CD4-positive, alpha-beta T cell treated with Interleukin-17A for 1 hour (primary cell): ENCODE results near the gene BRSK2.
"Not testable (repeated sequence)": the region's sequence is repeated elsewhere in the genome, so short reads cannot be mapped to it uniquely, and the experiment has no call there.

Source experiments
- DNase-seq: peaks from one replicate; pipeline ENCODE4 v3.0.0-alpha.2; 2020

The BRSK2 gene

DNA sequence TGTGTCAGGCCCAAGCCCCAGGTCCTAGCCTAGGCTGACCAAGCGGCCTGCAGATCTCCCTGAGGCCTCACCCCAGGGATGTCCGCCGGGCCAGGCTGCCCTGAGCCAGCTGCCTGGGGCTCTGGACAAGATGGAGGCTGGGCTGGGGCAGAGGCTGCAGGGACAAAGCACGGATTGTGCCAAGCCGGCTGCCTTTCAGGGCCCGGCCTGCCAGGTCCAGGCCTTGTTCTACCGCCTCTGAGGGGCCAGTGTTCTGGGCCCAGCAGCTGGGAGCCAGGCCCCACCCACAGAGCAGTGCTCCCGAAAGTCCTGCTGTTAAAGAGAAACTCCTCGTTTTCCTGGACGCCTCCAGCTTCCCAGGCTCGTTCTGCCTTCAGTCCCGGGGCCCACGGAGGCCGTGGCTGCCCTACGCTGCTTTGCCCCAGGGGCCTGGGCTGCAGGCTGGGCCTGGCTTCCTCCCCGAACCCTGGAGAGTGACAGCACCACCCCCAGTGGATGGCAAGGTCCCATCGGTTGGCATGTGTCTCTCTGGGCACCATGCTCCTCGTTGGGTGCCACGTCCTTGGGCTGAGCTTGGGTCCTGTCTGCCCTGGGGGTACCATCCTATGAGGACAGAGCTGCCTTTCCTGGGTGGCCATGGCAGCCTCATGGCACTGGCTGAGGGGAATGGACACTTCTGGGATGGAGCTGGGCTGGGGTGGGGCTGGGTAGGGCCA lies 7.6 kb downstream of the BRSK2 start:
- DNase-seq, result no peak

DNA sequence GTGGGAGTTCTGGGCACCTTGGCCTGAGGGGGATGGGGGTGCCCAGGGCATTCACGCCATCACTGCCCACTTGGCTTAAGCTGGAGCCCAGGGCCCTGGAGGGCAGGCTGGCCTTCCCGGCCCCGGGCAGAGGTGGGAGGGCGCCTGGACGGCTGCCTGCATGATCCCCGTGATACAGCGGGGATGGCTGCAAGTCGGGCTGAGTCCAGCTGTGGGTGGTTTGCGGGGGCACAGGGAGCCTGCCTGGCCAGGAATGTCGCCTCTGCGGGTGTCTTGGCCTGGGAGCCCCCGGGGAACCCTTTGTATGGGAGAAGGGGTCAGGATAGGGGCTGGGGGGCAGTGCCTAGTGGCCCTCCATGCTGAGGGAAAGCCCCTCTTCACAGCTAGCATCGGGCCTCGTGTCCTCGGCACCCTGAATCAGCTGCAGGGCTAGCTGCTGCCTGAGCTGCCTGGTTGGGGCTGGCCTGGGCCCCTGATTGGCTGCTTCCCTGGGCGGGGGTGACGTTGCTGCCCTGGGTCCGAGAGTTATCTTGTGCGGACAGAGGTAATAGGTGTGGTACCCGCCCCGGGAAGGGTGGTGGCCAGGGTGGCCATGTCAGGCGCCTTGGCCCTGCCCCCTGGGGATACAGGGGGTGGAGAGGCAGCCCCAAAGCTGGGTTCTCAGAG lies 8.3 kb downstream of the BRSK2 start:
- no peak for DNase-seq

DNA sequence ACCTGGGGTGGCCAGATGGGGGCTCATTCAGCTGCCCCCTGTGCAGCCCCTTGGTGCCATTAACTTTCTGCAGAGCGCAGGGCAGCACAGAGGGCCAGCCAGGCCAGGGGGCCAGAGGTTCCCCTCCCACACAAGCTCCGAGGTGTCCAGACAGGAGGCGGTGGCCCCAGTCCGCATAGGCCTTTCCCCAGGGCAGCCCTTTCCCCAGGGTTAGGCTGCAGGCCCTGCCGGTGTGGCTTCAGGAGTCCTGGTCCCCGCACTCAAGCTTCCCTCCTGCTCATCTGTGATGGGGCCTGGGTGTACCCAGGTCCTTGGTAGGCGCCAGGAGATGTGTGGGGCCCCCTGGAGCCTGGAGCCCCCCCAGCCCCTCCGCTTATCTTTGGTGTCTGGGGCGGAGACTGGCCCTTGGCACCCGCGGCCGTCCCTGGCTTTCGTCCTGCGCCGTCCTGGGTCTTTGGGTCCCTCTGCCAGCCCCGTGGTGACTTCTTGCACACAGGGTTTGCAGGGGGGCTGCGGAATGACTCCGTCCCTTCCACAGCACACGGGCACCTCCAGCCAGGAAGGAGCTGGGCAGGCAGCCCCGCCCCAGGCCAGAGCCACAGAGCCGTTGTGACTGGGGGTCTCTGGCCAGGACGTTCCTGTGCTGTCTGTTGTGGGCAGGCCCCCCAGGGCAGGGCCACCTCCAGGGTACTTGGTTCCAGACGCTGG lies 8.9 kb downstream of the BRSK2 start:
- no peak for DNase-seq

DNA sequence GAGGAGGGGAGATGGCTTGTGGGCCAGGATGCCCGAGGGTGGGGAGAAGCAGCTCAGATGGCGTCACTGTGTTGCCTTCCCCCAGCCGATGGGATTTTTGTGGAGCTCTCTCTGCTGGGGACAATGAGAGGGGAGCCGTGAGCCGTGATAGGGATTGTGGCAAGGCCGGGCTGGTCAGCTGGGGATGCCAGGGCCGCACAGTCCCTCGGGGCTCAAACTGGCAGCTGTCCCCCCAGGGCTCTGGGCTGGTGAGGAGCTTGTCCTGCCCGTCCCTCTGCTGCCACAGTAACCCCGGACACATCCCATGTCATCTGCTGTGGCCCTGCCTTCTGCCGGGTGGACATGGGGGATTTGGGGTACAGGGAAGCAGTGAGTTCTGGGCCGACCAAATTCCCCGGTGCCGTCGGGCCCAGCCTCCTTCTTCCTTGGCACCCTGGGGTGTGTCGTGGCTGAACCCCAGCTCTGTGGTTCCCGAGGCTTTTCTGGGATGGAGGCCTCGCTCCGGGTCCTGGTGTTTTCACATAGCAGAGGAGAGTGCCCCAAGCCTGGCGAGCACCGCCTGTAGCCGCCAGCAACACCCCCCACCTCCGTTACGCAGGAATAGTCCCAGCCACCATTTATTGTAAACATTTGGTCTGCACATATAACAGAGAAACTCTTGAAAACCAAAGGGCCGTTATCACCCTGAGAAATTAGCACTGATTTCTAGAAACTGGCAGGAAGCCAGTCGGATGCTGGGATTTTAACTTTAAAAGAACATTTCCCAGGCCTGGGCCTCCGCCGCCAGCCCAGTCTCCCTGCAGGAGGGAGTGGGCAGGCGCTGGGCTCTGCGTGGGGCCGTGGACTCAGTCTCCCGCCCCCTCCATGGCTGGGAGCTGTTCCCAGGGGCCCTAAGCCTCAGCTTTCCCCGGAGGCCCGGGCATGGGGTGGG lies 9.9 kb downstream of the BRSK2 start:
- DNase-seq, result no peak

DNA sequence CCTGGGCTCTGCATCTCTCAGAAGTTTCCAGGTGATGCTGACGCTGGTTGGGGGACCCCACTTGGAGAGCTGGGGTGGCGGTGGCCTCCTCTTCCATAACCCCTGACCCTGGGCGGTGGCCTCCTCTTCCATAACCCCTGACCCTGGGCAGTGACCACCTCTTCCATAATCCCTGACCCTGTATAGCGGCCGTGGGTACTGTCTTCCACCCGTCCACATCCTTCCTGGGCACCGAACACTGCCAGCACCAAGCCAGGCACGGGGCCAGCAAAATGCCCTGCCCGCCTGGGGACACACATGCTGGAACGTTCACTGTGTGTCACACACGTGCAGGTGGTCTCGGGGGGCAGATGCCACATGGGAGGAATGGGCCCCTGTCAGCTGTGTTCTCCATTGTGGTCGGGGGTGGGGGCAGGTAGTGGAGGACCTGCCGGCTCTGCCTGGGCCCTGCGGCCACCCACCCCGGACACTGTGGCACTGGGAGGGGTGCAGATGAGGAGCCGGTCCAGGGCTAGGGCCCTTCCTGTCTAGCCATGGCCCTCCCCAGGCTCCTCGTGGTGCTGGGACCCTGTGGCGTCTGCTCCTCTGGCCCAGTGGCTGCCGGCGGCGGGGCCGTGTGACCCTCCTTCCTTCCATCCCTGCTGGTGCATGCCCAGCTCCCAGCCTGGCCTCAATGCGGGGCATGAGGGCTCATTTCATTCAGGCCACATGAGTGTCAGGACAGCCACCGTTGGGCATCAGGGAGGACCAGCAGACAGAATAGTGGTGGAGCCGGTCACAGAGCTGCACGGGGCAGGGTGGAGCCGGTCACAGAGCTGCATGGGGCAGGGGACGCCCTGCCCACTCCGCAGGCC lies 10.8 kb downstream of the BRSK2 start:
- DNase-seq, result no peak

DNA sequence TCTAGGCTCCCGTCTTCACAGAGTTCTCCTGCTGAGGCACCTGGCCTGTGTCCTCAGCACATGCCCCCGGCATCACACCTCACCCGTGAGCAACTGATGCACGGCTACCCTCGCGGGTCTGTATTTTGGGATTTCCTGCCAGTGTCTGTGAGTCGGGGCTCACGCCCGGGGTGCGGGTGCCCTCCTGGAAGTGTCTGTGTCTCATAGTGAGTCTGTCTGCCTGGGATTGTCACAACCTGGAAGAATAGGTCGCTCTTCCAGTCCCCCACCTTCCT lies 11.4 kb downstream of the BRSK2 start:
- DNase-seq, result no peak

DNA sequence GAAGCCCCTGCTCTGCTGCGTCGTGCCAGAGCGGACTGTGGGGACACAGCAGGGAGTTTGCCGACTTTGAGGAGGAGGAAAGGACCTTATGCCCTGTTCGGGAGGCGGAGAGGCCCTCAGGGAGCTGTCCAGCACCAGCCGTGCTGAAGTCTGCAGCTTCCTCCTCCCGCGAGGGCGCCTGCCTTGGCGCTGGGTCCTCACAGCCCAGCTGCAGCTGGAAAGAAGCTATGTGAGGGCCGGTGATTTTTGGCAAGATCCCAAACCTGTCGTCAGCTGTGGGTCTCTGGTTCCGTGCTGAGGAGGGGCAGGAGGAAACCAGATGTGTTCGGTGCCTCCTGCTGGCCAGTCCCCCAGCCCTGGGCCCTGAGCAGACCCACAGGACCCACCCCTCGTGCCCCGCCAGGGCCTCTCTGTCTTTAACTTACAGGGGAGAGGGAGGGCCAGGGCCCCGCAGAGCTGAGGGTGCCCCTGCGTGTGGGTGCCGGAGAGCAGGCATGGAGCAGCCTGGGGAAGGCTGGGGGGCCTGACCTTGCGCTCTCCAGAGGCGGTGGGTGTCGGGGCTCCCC lies 12.0 kb downstream of the BRSK2 start:
- DNase-seq, result peak; percentile 34

DNA sequence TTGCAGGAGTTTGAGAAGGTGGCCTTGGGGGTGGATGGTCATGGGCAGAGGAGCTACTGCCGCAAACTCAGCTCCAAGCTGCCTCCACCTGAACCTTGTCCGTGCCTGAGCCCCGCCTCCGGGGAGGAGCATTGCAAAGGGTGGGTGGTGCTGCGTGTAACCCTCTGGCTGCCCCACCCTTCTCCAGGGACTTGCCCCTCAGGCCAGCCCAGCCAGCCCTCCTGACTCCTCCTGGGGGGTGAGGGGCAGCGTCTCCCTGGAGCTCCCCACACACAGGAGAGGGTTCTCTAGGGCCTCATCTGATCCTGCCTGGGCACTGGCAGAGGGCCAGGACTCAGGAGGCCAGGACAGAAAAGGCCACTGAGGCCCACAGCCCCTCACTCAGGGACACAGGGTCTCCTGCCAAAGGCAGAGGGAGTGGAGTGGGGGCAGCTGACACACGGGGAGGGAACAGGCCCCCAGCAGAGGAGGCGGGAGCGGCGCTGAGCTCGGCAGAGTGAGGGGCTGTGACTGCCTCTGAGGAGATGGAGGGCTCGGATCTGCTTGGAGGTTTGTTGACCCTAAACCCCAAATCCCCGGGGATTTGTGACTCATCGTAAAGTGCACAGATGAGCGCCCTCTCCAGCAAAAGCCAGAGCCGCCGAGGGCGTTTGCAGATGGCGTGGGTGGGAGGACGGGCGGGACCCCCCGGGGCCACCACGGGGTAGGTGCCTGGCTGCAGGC lies 12.8 kb downstream of the BRSK2 start:
- DNase-seq, result no peak

DNA sequence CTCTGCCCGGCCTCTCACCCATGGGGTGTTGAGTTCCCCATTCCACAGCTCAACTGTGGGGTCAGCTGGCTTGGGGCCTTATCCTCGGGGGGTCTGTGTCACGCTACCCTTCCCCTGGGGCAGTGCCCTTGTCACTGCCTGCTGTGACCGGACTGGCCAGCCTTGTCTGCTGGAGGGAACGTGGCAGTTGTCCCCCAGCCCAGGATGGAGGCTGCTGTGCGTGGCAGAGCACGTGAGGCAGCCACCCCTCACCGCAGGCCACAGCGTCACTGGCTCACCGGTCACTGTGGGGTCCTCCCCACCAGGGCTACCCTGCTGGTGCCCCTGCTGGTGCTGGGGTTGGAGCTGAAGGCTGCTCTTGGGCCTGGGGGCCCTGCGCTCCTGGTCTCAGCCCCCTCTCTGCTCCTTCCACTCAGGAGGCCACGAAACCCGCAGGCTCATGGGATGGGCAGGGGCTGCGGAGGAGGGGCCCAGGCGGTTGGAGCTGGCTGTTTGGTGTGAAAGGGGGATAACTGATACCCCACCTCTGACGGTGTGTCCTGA lies 13.4 kb downstream of the BRSK2 start:
- DNase-seq, result no peak

DNA sequence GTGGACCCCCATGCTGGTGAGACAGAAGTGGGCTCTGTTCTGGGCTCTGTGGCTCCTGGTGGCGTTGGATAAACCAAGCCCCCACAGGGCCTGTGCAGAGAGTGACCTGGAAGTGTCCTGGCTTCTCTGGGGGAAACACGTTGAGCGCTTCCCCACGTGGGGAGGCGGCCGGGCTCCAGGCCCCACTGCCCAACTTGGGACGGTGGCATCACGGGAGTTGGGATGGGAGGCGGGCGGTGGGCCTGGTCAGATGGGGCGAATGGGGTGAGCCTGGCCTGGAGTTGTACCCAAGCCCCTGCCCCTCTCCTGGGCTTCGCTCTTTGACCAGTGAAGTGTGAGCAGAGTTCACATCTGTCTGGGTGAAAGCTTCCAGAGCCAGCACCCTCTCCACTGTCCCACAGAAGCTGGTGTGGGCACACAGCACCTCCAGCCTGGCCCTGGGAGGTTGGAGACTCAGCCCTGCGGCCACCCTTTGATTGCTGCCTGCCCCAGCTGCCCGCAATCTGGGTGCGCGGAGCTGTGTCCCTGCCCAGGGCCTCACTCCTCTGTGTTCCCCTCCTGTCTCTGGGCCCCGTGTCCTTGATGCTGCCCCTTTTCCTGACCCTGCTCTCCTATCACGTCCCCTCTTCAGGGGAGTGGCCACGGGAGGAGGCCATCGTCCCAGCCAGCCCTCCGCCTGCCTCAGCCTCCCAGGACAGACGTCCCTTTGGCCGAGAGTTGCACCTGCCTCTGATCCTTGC lies 14.2 kb downstream of the BRSK2 start:
- DNase-seq, result no peak

DNA sequence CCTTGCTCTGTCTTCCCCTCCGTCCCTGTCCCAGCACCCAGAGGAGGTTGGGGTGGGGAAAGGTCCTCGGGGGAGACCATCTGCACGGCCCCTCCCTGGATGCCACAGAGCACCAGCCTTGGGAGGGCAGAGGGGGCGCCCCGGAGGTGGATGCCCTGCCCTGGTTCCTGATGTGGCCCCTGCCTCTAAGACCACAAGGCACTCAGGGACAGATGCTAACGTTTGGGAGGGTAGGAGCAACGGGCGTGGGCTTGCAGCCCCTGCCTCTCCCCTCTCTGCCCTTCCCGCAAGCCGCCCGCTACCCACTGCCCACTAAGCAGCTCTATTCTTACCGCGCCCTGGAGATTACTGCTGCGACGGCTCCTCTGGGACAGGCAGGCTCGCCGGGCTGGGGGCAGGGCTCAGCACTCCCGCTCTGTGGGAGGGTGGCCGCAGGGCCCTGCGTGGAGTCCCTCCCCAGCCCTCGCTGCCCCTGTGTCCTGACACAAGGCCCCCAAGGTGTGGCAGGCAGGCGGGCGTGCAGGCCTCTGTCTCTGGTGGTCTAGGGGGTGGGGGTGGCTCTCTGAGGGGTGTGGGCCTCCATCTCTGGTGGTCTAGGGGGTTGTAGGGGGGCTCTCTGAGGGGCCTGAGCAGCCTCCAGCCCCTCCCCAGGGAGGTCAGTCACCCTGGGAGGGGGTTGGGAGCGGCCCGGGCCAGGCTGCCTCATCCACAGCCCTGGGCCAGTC lies 14.9 kb downstream of the BRSK2 start:
- DNase-seq, result no peak

DNA sequence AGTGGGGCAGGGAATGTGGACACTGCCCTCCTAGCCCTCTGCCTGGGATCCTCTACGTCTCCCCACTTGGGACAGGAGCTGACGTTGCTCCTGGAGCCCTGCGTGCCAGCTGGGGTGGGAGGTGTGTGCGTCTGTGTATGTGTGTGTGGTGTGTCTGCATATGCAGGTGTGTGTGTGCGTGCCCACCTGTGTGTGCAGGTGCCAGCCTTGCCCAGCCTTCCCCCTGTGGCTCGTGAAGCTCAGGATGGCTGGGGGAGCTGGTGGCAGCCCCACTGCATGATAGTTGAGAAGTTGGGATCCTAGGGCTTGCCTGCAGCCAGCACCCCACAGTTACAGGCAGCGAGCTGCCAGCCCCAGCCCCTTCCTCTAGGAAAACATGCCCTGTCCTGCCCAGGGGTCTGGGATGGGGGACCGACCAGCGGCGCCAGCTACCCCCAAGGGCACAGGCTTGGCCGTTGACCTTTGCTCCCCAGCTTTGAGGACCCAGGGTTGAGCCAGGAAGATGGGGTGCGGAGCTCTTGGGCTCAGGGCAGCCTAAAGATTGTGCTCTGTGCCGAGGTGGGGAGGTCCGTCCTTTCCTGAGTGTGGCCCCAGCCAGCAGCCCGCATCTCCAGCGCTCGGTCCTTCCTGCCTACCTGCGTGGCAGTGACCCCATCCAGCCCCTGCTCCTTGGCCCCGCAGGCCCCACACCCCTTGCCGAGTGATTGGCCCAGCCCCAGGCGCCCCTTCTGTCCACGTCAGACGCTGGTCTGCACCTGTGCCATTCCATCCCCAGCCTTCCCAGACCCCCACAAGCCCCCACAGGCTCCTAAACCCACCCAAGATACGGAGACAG lies 15.7 kb downstream of the BRSK2 start:
- no peak for DNase-seq

DNA sequence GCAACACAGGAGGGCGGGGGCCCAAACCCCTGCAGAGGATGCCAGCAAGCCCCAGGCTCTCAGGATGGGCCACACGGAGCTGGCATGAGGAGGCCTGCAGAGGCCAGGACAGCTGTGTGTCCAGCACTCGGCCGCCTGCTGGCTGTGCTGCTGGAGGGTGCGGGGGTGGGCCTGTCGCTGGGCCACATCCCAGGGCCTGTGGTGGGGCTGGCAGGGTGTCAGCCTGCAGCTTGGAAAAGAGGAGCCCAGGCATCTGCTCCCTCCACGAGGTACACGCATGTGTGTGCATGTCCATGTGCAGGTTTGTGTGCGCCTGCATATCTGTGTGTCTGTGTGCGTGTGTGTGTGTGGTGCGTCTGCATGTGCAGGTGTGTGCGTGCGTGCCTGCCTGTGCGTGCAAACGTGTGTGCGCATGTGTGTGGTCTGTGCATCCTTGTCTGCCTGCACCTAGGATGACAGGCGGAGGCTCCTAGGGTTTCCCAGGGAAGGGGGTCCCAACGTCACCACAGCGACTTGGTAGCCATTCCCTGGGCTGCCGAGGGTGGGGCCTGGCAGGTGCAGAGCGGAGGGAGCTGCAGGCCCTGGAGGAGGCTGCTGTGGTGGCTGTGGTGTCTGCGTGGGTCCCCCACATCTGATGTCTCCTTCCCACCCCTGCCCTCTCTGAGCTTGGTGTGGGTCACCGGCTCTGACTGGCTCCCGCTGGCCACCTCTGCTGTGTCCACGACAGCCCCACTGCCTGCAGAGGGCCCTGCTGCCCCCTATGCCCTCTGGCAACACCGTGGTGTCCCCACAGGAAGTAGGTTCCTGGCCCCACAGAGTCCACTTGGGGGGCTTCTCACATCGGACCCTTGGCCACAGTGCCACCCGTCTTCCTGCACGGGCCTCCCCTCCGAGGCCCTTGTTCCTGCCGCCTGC lies 17.1 kb downstream of the BRSK2 start:
- no peak for DNase-seq

DNA sequence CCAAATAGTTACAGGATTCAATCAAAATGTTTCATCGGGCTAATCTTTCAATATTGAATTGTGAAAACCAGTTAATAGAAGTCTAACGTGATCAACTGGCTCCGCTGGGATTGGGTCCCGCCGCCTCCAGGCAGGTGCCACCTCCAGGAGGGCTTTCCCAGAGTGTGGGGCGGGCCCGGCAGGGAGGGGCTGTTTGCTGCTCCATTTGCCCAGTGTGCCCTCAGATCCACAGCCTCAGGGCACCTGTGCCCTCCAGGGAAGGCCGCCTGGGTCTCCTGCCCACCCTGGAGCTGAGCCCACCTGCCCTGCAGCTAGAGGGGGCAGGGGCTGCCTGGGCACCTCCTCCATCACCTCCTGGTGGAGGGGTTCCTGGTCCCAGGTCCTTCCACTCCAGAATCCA lies 17.9 kb downstream of the BRSK2 start:
- no peak for DNase-seq

DNA sequence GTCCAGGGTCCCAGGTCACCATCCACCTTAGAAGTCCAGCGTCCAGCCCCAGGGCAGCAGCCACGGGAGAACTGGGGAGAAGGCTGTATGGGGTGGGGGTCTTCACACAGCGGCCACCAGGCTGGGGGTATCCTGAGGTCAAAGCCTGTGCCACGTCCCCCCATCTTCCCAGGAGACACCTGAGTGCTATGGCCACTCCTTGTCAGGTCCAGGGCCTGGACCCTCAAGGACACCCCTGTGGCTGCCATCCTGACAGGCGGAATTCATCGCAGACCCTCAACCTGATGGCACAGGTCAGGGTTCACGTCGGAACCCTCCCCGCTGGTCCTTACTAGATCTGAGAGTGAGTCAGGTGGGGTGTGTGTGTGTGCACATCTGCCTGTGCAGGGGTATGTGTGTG lies 18.6 kb downstream of the BRSK2 start:
- DNase-seq, result no peak

DNA sequence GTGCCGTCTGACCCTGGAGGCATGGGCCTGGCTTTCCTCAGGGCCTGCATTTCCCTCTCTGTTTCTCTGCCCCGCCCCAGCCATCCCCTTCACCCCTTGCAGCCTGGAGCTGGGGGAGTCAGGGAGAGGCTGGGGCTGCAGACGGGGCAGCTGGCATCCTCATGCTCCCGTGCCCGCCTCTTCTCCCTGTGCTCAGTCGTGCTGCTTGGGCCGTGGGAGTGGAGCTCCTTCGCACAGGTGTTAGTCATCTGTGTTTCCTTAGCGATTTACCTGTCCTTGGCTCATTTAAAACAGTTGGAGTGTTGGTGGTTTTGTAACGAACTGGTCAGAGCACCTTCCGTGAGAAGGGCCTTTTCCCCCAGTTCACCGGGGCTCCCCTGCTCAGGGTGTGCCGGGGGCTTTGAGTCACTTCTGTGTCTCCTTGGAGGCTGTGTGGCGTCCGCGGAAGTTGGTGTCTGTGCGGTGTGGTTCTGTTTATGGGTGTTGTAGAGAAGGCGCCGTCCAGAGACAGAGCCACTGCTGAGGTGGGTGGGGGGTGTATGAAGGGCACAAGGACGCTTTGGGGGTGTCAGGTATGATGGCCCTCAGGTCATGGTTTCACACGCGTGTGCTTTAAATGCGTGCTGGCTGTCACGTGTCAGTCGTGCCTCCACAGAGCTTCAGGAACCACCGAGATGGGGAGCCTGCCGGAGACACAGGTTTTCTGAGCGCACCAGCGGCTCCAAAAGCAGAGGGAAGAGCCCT lies 19.5 kb downstream of the BRSK2 start:
- no peak for DNase-seq

DNA sequence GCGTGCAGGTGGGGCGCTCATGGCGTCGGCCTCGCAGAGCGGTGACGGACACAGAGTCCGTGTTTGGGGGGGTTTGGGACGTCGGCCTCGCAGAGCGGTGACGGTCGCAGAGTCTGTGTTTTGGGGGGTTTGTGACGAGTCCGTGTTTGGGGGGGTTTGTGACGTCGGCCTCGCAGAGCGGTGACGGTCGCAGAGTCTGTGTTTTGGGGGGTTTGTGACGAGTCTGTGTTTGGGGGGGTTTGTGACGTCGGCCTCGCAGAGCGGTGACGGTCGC lies 20.1 kb downstream of the BRSK2 start:
- DNase-seq, result not testable (repeated sequence)
